Neural progenitor cell (in vitro differentiated cells): ENCODE data around the gene SEMA3E. TPM values are rescaled to one million over a fixed set of nuclear protein-coding genes. Genes with fewer than 3 reads are reported as not detected.

ENCODE experiments used
- DNase-seq: peaks from one replicate; pipeline ENCODE4 v3.0.0-alpha.2; 2016; ENCODE audit warnings: low spot score
- H2AFZ ChIP-seq: fragments of 200-600 bp; sonication (generic); replicated peaks from 2 replicates; pipeline ENCODE4 v1.6.1; 2016; ENCODE audit warnings: antibody characterized with exemption
- H3F3A ChIP-seq: fragments of 200-600 bp; sonication (generic); 2 replicates; pipeline ENCODE4 v1.6.1; 2016; ENCODE audit warnings: antibody characterized with exemption, low read depth
- H3K27ac ChIP-seq: fragments of 200-600 bp; sonication (generic); 2 replicates; pipeline ENCODE4 v1.5.1; 2016; ENCODE audit warnings: mild to moderate bottlenecking
- H3K27me3 ChIP-seq: fragments of 200-600 bp; sonication (generic); 2 replicates; pipeline ENCODE4 v1.6.1; 2016; ENCODE audit warnings: mild to moderate bottlenecking, moderate library complexity
- H3K36me3 ChIP-seq: fragments of 200-600 bp; sonication (generic); 2 replicates; pipeline ENCODE4 v1.5.1; 2016
- H3K4me1 ChIP-seq: fragments of 200-600 bp; sonication (generic); 2 replicates; pipeline ENCODE4 v1.6.1; 2016; ENCODE audit warnings: mixed run types
- H3K4me2 ChIP-seq: fragments of 200-600 bp; sonication (generic); 2 replicates; pipeline ENCODE4 v1.6.1; 2016
- H3K4me3 ChIP-seq: fragments of 200-600 bp; sonication (generic); 2 replicates; pipeline ENCODE4 v1.5.1; 2016
- H3K79me2 ChIP-seq: fragments of 200-600 bp; sonication (generic); 2 replicates; pipeline ENCODE4 v1.6.1; 2016; ENCODE audit warnings: low read depth
- H3K9ac ChIP-seq: fragments of 200-600 bp; sonication (generic); 2 replicates; pipeline ENCODE4 v1.6.1; 2016
- H3K9me3 ChIP-seq: fragments of 200-600 bp; sonication (generic); 2 replicates; pipeline ENCODE4 v1.5.1; 2016; ENCODE audit warnings: low read depth
- H4K20me1 ChIP-seq: fragments of 200-600 bp; sonication (generic); 2 replicates; pipeline ENCODE4 v1.6.1; 2016; ENCODE audit warnings: low read depth
- H3K27ac Mint-ChIP-seq: 3 replicates; pipeline ENCODE4 v1.8.0; 2021; ENCODE audit warnings: mixed read lengths
- H3K27me3 Mint-ChIP-seq: 2 replicates; pipeline ENCODE4 v1.8.0; 2022; ENCODE audit warnings: low read depth, mild to moderate bottlenecking, inconsistent platforms, moderate library complexity, mixed read lengths; ENCODE audit not compliant: insufficient read depth
- H3K36me3 Mint-ChIP-seq: 3 replicates; pipeline ENCODE4 v1.8.0; 2021; ENCODE audit warnings: mixed read lengths
- H3K4me1 Mint-ChIP-seq: 3 replicates; pipeline ENCODE4 v1.8.0; 2021; ENCODE audit warnings: mixed read lengths
- H3K4me3 Mint-ChIP-seq: 3 replicates; pipeline ENCODE4 v1.8.0; 2021; ENCODE audit warnings: mild to moderate bottlenecking, moderate library complexity, mixed read lengths
- H3K9me3 Mint-ChIP-seq: 3 replicates; pipeline ENCODE4 v1.8.0; 2020; ENCODE audit warnings: mixed read lengths
- CTCF ChIP-seq: fragments of 200-600 bp; sonication (generic); IDR thresholded peaks from 2 replicates; pipeline ENCODE4 v1.5.1; 2017; ENCODE audit warnings: antibody characterized with exemption, mild to moderate bottlenecking
- EZH2 ChIP-seq: fragments of 200-600 bp; sonication (generic); IDR thresholded peaks from 2 replicates; pipeline ENCODE4 v1.6.1; 2017; ENCODE audit warnings: antibody characterized with exemption, mild to moderate bottlenecking, moderate library complexity
- EZH2phosphoT487 ChIP-seq: fragments of 200-600 bp; sonication (generic); IDR thresholded peaks from 2 replicates; pipeline ENCODE4 v1.6.1; 2017; ENCODE audit warnings: antibody characterized with exemption
- total RNA-seq: library from RNA; depleted of rRNA; stranded (reverse); fragments of >200 nt; gene quantifications from 2 replicates; pipeline ENCODE4 v1.2.3, GENCODE V29; 2015; ENCODE audit warnings: low replicate concordance

SEMA3E gene
- total RNA-seq, 1 donor from 2014 or later, result 5.5 TPM

GRCh38 chr7:83419013-83419412, 229.9 kb downstream of the SEMA3E start:
- Histone ChIP-seq H3K27ac (no peak overlapping the region), H3K9ac (no peak overlapping the region), H3K4me3 (no peak overlapping the region), H3K4me1 (peaks cover 13% of the 10 kb centered on the region), H3K9me3 (no peaks in the 10 kb centered on the region), H4K20me1 (no peaks in the 10 kb centered on the region), H3K36me3 (no peaks in the 10 kb centered on the region), H3F3A (no peaks in the 10 kb centered on the region), H3K4me2 (no peak overlapping the region), H3K79me2 (no peaks in the 10 kb centered on the region), H3K27me3 (no peaks in the 10 kb centered on the region), H2AFZ (no peak overlapping the region)
- H3K9me3 Mint-ChIP-seq, result no peaks in the 10 kb centered on the region
- peaks cover 2% of the 10 kb centered on the region for H3K27me3 Mint-ChIP-seq
- H3K36me3 Mint-ChIP-seq, result no peaks in the 10 kb centered on the region
- peaks cover 6% of the 10 kb centered on the region for H3K4me1 Mint-ChIP-seq
- DNase-seq, result no peak
- TF ChIP-seq CTCF (no peak), EZH2phosphoT487 (no peak), EZH2 (no peak)
- H3K4me3 Mint-ChIP-seq, result no peak overlapping the region
- no peak overlapping the region for H3K27ac Mint-ChIP-seq

- Histone ChIP-seq H3K9ac (no peak overlapping the region), H3K4me1 (peaks cover 13% of the 10 kb centered on the region), H3K36me3 (no peaks in the 10 kb centered on the region), H3K27me3 (no peaks in the 10 kb centered on the region), H3K4me3 (no peak overlapping the region), H3K4me2 (peak overlapping the region; percentile 14), H2AFZ (peak overlapping the region; percentile 76), H3K9me3 (no peaks in the 10 kb centered on the region), H3F3A (no peaks in the 10 kb centered on the region), H4K20me1 (no peaks in the 10 kb centered on the region), H3K27ac (no peak overlapping the region), H3K79me2 (no peaks in the 10 kb centered on the region)
- Mint-ChIP-seq H3K27ac (no peak overlapping the region), H3K36me3 (no peaks in the 10 kb centered on the region), H3K27me3 (peaks cover 2% of the 10 kb centered on the region), H3K9me3 (no peaks in the 10 kb centered on the region), H3K4me1 (peaks cover 13% of the 10 kb centered on the region), H3K4me3 (no peak overlapping the region)
- TF ChIP-seq EZH2phosphoT487, result no peak
- TF ChIP-seq CTCF, result no peak
- TF ChIP-seq EZH2, result no peak
- DNase-seq, result peak; percentile 13
Measured at GRCh38 chr7:83415840-83416239, 233.1 kb downstream of the SEMA3E start.

GRCh38 chr7:83414947-83415346, 234.0 kb downstream of the SEMA3E start:
- Histone ChIP-seq H3K9me3 (no peaks in the 10 kb centered on the region), H4K20me1 (no peaks in the 10 kb centered on the region), H2AFZ (no peak overlapping the region), H3K9ac (no peak overlapping the region), H3K27ac (no peak overlapping the region), H3K4me3 (no peak overlapping the region), H3K4me1 (peaks cover 13% of the 10 kb centered on the region), H3K4me2 (no peak overlapping the region), H3K36me3 (no peaks in the 10 kb centered on the region), H3K79me2 (no peaks in the 10 kb centered on the region), H3K27me3 (no peaks in the 10 kb centered on the region), H3F3A (peaks cover 3% of the 10 kb centered on the region)
- Mint-ChIP-seq H3K27ac (no peak overlapping the region), H3K4me3 (no peak overlapping the region), H3K4me1 (peaks cover 13% of the 10 kb centered on the region), H3K36me3 (no peaks in the 10 kb centered on the region), H3K9me3 (no peaks in the 10 kb centered on the region), H3K27me3 (peaks cover 2% of the 10 kb centered on the region)
- TF ChIP-seq EZH2 (no peak), EZH2phosphoT487 (no peak), CTCF (no peak)
- no peak for DNase-seq
